Endothelial cell of umbilical vein (primary cell): ENCODE measurements around the gene KLHL35.

ENCODE experiments used
- CTCF ChIP-seq, 2 donors: IDR thresholded peaks; 1 replicate in 1 of 2; 2 replicates in 1 of 2; pipeline ENCODE4 v1.5.1; 2011; ENCODE audit warnings: low read length in 2 of 2, mild to moderate bottlenecking in 2 of 2, moderate library complexity in 2 of 2, control low read depth in 1 of 2, inconsistent platforms in 1 of 2, low read depth in 1 of 2; ENCODE audit not compliant: insufficient read depth in 1 of 2; ENCODE audit errors: extremely low read depth in 1 of 2
- EZH2 ChIP-seq: IDR thresholded peaks from 2 replicates; pipeline ENCODE4 v1.6.1; 2012; ENCODE audit warnings: borderline replicate concordance, low read depth, mild to moderate bottlenecking, moderate library complexity, low read length, inconsistent platforms; ENCODE audit not compliant: severe bottlenecking
- FOS ChIP-seq: IDR thresholded peaks from 2 replicates; pipeline ENCODE4 v1.6.1; 2011; ENCODE audit warnings: mild to moderate bottlenecking, low read length, moderate library complexity, borderline replicate concordance; ENCODE audit not compliant: insufficient read depth
- JUN ChIP-seq: IDR thresholded peaks from 2 replicates; pipeline ENCODE4 v1.6.1; 2011; ENCODE audit warnings: borderline replicate concordance, low read depth; ENCODE audit not compliant: insufficient read length, insufficient read depth
- MAX ChIP-seq: IDR thresholded peaks from 2 replicates; pipeline ENCODE4 v1.6.1; 2011; ENCODE audit not compliant: insufficient read depth, insufficient read length
- MYC ChIP-seq: IDR thresholded peaks from one replicate; pipeline ENCODE4 v1.6.1; 2011; ENCODE audit warnings: mild to moderate bottlenecking, low read depth, low read length
- POLR2A ChIP-seq: IDR thresholded peaks from 2 replicates; pipeline ENCODE4 v1.6.1; 2012; ENCODE audit warnings: low read depth, mild to moderate bottlenecking, control low read depth, low read length
- POLR2AphosphoS5 ChIP-seq: IDR thresholded peaks from 2 replicates; pipeline ENCODE4 v1.6.1; 2012; ENCODE audit warnings: low read depth, mild to moderate bottlenecking, control low read depth, low read length, moderate library complexity; ENCODE audit not compliant: insufficient read depth

- TF ChIP-seq CTCF (IDR thresholded peaks at IDR 0.05; ENCODE audit: extremely low read depth in 1 of 2, insufficient read depth in 1 of 2, low read depth in 1 of 2, low read length in 2 of 2) (peak; percentile 24 to 25), POLR2A (no peak), POLR2AphosphoS5 (no peak), MAX (no peak), FOS (no peak), EZH2 (no peak), MYC (no peak), JUN (no peak)
Measured at GRCh38 chr11:75425422-75425821, 7.6 kb downstream of the KLHL35 start.
